GM12892 (cell line): Measurements from ENCODE around the gene FAM20A.
"Not testable (repeated sequence)": the region's sequence is repeated elsewhere in the genome, so short reads cannot be mapped to it uniquely, and the experiment has no call there.

Source experiments
- POLR2A ChIP-seq: IDR thresholded peaks from 2 replicates; pipeline ENCODE4 v1.6.1; 2011; ENCODE audit warnings: low read depth, low read length, control low read depth
- POLR2AphosphoS5 ChIP-seq: IDR thresholded peaks from 2 replicates; pipeline ENCODE4 v1.6.1; 2011; ENCODE audit warnings: low read depth, low read length, control low read depth

- not testable (repeated sequence) for TF ChIP-seq POLR2A, POLR2AphosphoS5
Observed at GRCh38 chr17:68492394-68493054, 108.6 kb downstream of the FAM20A start.
